Suprapubic skin (tissue), 4 donors: Measurements from ENCODE around the gene ADGRF3. TPM values are rescaled to one million over a fixed set of nuclear protein-coding genes. Genes with fewer than 3 reads are reported as not detected.
A peak's percentile ranks its signal among the peaks of the same experiment; 100 is the strongest.
"Not testable (repeated sequence)": the region's sequence is repeated elsewhere in the genome, so short reads cannot be mapped to it uniquely, and the experiment has no call there.

Experiments used
- DNase-seq, 2 donors: peaks; one replicate each; pipeline ENCODE4 v3.0.0-alpha.2; 2019; ENCODE audit warnings: low spot score in 2 of 2
- H3K27ac ChIP-seq: fragments of 200-600 bp; sonication (generic); one replicate; pipeline ENCODE4 v1.5.1; 2019
- H3K27me3 ChIP-seq: fragments of 200-600 bp; sonication (generic); one replicate; pipeline ENCODE4 v1.5.1; 2019
- H3K36me3 ChIP-seq: fragments of 200-600 bp; sonication (generic); one replicate; pipeline ENCODE4 v1.5.1; 2019
- H3K4me1 ChIP-seq: fragments of 200-600 bp; sonication (generic); one replicate; pipeline ENCODE4 v1.5.1; 2019
- H3K4me3 ChIP-seq: fragments of 200-600 bp; sonication (generic); one replicate; pipeline ENCODE4 v1.5.1; 2019; ENCODE audit warnings: mild to moderate bottlenecking
- H3K9me3 ChIP-seq: fragments of 200-600 bp; sonication (generic); one replicate; pipeline ENCODE4 v1.5.1; 2019
- CTCF ChIP-seq, 2 donors: fragments of 200-600 bp in 1 of 2; fragments of 450-650 bp in 1 of 2; sonication (generic) in 1 of 2; IDR thresholded peaks; one replicate each; pipeline ENCODE4 v1.5.1; 2016 to 2019; ENCODE audit warnings: antibody characterized with exemption in 2 of 2, mild to moderate bottlenecking in 1 of 2, moderate library complexity in 1 of 2
- EP300 ChIP-seq: sonication (generic); formaldehyde crosslinking; IDR thresholded peaks from one replicate; pipeline ENCODE4 v1.6.1; 2017; ENCODE audit warnings: antibody characterized with exemption
- POLR2A ChIP-seq, 2 donors: fragments of 450-650 bp; IDR thresholded peaks; one replicate each; pipeline ENCODE4 v1.6.1; 2017; ENCODE audit warnings: antibody characterized with exemption in 2 of 2, mild to moderate bottlenecking in 2 of 2, moderate library complexity in 2 of 2
- POLR2AphosphoS5 ChIP-seq, 3 donors: sonication (generic); formaldehyde crosslinking; IDR thresholded peaks; one replicate each; pipeline ENCODE4 v1.6.1; 2017; ENCODE audit warnings: antibody characterized with exemption in 3 of 3
- WGBS: methylation state at CpG from one replicate; pipeline ENCODE4 v1.1.5; 2018; 5-methylcytosine and 5-hydroxymethylcytosine counted together
- total RNA-seq, 4 donors: library from RNA; depleted of rRNA; stranded (reverse); fragments of >200 nt; gene quantifications; one replicate each; pipeline ENCODE4 v1.1.0, GENCODE V29; 2016

Gene ADGRF3
- total RNA-seq, 4 donors from 2014 or later = 0.19 to 0.48 (median 0.21) TPM; not detected in 1

GRCh38 chr2:26273501-26273900, 73.1 kb downstream of the ADGRF3 start:
- WGBS = 51% methylated on average over 2 of the region's 2 CpGs

GRCh38 chr2:26270373-26270772, 76.2 kb downstream of the ADGRF3 start:
- Histone ChIP-seq H3K4me3 (no peak overlapping the region), H3K36me3 (no peaks in the 10 kb centered on the region), H3K4me1 (peaks cover 35% of the 10 kb centered on the region), H3K27ac (no peak overlapping the region), H3K9me3 (no peaks in the 10 kb centered on the region), H3K27me3 (no peaks in the 10 kb centered on the region)
- no peak for TF ChIP-seq POLR2A (IDR thresholded peaks at IDR 0.05)
- TF ChIP-seq CTCF (IDR thresholded peaks at IDR 0.05) = no peak
- no peak for TF ChIP-seq POLR2AphosphoS5 (IDR thresholded peaks at IDR 0.05)
- no peak for TF ChIP-seq EP300
- no peak for DNase-seq

More at GRCh38 chr2:26273501-26273900, 73.1 kb downstream of the ADGRF3 start:
- Histone ChIP-seq H3K27ac (peak overlapping the region; percentile 78), H3K4me1 (peaks cover 42% of the 10 kb centered on the region), H3K27me3 (no peaks in the 10 kb centered on the region), H3K36me3 (peaks cover 8% of the 10 kb centered on the region), H3K4me3 (no peak overlapping the region), H3K9me3 (no peaks in the 10 kb centered on the region)
- TF ChIP-seq EP300 (peak; percentile 21), CTCF (IDR thresholded peaks at IDR 0.05) (no peak)
- DNase-seq = no peak

- Histone ChIP-seq H3K4me3 (no peak overlapping the region), H3K4me1 (peaks cover 28% of the 10 kb centered on the region), H3K9me3 (no peaks in the 10 kb centered on the region), H3K27ac (no peak overlapping the region), H3K36me3 (peaks cover under 1% of the 10 kb centered on the region), H3K27me3 (no peaks in the 10 kb centered on the region)
- TF ChIP-seq POLR2A (IDR thresholded peaks at IDR 0.05) = no peak
- TF ChIP-seq EP300 = no peak
- DNase-seq = no peak
- 70% methylated on average over 6 of the region's 6 CpGs for WGBS
These were observed 76.9 kb downstream of the ADGRF3 start for GRCh38 chr2:26269571-26270158.

- H3K9me3 ChIP-seq, H3K4me3 ChIP-seq, H3K27me3 ChIP-seq, H3K36me3 ChIP-seq, H3K27ac ChIP-seq, DNase-seq: not testable (repeated sequence)
- peaks cover 21% of the 10 kb centered on the region for H3K4me1 ChIP-seq
- 82% methylated on average over 12 of the region's 12 CpGs for WGBS
These were observed 77.8 kb downstream of the ADGRF3 start for GRCh38 chr2:26268670-26269385.

- Histone ChIP-seq H3K36me3 (peaks cover 15% of the 10 kb centered on the region), H3K27me3 (no peaks in the 10 kb centered on the region), H3K9me3 (no peaks in the 10 kb centered on the region), H3K4me3 (no peak overlapping the region), H3K4me1 (peaks cover 15% of the 10 kb centered on the region), H3K27ac (no peak overlapping the region)
- WGBS = 95% methylated on average over 4 of the region's 4 CpGs
- DNase-seq = no peak
- no peak for TF ChIP-seq POLR2A (IDR thresholded peaks at IDR 0.05)
- TF ChIP-seq EP300 = no peak
- no peak for TF ChIP-seq POLR2AphosphoS5 (IDR thresholded peaks at IDR 0.05)
- TF ChIP-seq CTCF (IDR thresholded peaks at IDR 0.05) = no peak
These were observed 78.4 kb downstream of the ADGRF3 start for GRCh38 chr2:26268213-26268612.

- H3K27me3 ChIP-seq, H3K27ac ChIP-seq, H3K4me1 ChIP-seq, DNase-seq, H3K9me3 ChIP-seq, H3K4me3 ChIP-seq: not testable (repeated sequence)
- 91% methylated on average over 7 of the region's 8 CpGs for WGBS
- H3K36me3 ChIP-seq = peaks cover 46% of the 10 kb centered on the region
These were observed 87.8 kb downstream of the ADGRF3 start for GRCh38 chr2:26258836-26259235.

Other genes with a start within 250 kb of the ADGRF3 start
- gene GAREM2, start 173.7 kb downstream of the ADGRF3 start, total RNA-seq = under 1 TPM; 0.39 to 0.98 (median 0.72) TPM
- 100 to 1,000 TPM; 120 to 145 (median 131) TPM for gene HADHA, start 102.2 kb downstream of the ADGRF3 start, total RNA-seq
- gene HADHB, start 101.8 kb downstream of the ADGRF3 start, total RNA-seq = 100 to 1,000 TPM in 3 of 4 donors, 10 to 100 TPM in 1; 94.7 to 223 (median 119) TPM
- gene SELENOI, start 646 bp downstream of the ADGRF3 start, total RNA-seq = 10 to 100 TPM; 23.1 to 41.9 (median 39.4) TPM
- under 1 TPM in 1 of 4 donors, not detected in 3; 0.26 TPM for gene DRC1, start 55.1 kb upstream of the ADGRF3 start, total RNA-seq
- under 1 TPM in 3 of 4 donors, not detected in 1; 0.16 to 0.39 (median 0.17) TPM for gene OTOF, start 131.3 kb upstream of the ADGRF3 start, total RNA-seq